ENCODE results near the gene CCNY.
A peak's percentile ranks its signal among the peaks of the same experiment; 100 is the strongest.
"Not testable (repeated sequence)": the region's sequence is repeated elsewhere in the genome, so short reads cannot be mapped to it uniquely, and the experiment has no call there.

Gene CCNY

DNA sequence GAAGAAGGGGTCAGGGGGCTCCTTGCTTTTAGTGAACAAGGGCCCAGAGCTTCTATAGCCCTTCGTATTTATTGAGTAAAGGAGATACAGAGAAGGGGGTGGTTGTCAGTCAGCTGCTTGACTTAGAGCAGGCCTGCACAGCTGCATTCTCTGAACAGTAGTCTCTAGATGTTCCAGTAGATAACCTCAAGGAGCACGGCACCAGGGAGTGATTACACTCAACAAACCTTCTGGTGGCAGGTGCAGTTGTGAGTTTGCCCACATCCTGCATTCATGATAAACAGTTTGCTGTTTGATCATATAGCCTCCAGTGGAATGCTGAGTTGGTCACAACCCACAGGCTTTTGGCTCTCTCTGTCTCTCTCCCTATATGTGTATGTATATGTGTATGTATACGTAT lies 198.8 kb downstream of the CCNY start:
- no peak for DNase-seq

DNA sequence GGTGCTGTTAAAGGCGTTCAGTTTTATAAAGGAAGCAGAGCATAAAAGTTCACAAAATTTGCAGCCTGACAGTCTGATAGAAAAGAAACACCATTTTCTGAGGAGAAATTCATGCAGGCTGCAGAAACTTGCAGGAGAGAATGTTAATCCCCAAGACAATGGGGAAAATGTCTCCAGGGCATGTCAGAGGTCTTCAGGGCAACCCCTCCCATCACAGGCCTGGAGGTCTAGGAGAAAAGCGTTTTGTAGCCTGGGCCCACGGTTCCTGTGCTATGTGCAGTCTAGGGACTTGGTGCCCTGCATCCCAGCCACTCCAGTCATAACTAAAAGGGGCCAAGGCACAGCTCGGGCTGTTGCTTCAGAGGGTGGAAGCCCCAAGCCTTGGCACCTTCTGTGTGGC lies 200.5 kb downstream of the CCNY start:
- DNase-seq = no peak

DNA sequence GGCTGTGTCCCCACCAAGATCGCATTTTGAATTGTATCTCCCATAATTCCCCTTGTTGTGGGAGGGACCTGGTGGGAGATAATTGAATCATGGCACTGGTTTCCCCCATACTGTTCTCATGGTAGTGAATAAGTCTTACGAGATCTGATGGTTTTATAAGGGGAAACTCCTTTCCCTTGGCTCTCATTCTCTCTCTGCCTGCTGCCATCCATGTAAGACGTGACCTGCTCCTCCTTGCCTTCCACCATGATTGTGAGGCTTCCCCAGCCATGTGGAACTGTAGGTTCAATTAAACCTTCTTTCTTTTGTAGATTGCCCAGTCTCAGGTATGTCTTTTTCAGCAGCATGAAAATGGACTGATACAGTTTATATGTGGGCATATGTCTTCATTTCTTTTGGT lies 201.6 kb downstream of the CCNY start:
- not testable (repeated sequence) for DNase-seq

DNA sequence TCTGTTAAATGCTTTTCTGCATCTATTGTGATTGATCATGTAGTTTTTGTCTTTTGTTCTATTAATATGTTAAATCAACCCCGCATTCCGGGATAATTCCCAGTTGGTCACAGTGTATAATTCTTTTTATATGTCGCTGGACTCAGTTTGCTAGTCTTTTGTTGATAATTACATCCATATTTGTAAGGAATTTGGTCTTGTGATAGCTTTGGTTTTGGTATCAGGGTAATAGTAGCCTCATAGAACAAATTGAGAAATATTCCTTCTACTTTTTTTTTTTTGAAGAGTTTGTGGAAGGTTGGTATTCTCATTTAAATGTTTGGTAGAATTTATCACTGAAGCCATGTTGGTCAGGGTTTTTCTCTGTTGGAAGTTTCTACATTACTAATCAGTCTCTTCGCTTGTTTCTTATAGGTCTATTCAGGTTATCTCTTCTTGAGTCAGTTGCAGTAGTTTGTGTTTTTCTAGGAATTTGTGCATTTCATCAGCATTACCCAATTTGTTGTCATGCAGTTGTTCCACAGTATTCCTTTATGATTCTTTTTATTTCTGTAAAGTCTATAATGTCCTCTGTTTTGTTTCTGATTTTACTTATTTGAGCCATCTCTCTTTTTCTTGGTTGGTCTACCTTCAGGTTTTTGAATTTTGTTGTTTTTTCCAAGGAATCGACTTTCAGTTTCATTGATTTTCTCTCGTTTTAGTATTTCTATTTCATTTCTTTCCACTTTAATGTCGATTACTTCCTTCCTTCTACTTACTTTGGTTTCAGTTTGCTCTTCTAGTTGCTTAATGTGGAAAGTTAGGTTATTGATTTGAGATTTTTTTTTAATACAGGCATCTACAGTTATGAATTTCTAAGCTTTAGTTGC lies 204.2 kb downstream of the CCNY start:
- DNase-seq = no peak

DNA sequence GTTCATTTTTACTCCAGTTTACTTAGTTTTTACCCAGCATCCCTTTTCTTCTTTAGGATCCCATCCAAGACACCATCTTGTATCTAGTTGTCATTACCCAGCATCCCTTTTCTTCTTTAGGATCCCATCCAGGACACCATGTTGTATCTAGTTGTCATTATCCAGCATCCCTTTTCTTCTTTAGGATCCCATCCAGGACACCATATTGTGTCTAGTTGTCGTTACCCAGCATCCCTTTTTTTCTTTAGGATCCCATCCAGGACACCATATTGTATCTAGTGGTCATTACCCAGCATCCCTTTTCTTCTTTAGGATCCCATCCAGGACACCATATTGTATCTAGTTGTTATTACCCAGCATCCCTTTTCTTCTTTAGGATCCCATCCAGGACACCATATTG lies 205.4 kb downstream of the CCNY start:
- DNase-seq = no peak

DNA sequence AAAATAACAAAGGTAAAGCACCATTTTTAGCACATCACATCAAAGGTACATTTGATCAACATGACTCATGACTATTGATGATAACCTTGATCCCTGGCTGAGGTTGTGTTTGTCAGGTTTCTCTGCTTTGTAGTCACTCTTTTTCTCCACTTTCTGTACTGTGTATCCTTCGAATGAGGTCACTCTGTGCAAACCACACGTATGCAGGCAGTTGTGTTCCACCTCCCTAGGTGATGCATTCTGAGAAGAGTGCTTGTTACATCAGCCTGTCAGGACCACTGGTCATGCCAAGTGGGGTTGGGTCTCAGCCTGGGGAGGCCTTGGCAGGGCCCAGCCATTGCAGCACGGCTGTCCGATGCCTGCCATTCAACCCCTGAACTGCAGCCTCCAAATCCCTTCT lies 206.0 kb downstream of the CCNY start:
- no peak for DNase-seq

DNA sequence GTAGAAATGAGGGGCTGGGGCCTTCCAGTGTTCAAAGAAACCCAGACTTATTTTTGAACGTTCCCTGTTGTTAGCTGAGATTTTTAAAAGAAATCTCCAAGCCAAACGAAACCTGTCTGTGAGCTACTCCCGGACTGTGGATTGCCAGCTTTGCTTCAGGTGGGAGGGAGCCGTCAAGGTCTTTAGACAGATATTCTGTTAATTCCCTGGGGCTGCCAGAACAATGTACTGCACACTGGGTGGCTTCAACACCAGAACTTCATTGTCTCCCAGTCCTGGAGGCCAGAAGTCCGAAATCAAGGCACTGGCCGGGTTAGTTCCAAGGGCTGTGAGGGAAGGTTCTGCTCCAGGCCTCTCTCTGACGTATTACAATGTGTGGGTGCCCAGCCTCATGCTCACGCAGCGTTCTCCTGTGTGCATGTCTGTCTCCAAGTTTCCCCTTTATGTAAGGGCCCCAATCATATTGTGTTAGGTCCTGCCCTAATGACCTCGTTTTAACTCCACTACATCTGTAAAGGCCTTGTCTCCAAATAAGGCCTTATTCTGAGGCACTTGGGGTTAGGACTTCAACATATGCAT lies 208.9 kb downstream of the CCNY start:
- no peak for DNase-seq

DNA sequence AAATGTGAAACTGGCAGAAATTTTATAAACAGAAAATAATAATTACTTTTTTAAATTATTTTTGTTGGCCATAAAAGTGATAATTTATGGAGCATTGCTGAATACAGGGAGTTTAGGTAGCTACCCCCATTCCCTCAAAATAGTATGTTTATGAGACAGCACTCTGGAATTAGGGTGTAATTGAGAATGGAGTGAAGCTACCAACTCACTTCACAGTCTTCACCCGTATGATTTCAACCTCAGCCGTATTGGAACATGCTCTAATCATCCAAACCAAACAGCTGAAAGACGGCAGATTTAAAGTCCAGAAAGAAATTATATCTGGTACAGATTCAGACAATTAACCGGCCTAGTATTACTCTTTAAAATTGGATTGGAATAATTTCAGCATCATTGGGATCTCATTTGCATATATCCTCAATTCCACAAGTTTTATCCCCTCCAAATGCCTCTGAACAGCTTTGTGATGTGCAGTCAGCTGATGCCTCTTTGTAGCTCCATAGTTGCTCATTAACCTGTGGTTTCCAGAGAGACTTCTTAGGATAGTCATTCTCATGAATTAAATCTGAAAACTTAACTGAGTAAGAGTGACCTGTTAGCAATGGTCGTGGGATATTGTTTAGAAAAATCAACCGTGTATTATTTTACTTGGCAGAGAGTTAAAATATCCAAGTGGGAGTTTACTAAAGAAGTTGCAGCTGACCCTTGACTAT lies 209.7 kb downstream of the CCNY start:
- DNase-seq = no peak

DNA sequence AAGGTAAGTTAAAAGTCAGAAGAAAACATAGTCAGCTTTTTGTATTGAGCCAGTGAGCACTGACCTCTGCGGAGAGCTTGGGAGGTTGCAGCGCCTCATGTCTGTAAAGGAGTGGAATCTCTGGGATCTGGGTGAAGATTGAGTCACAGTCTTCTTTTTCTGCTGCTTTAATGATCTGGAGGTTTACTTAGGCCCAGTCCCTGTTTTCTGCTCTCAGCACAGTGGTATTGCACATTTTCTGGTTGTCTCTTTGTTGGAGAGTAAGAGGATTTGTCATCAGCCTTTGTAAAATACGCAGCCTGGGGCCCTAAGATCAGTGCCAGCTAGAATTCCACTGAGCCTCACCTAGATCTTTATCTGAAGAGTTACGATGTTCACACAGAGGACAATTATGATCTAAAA lies 210.5 kb downstream of the CCNY start:
- no peak for DNase-seq

DNA sequence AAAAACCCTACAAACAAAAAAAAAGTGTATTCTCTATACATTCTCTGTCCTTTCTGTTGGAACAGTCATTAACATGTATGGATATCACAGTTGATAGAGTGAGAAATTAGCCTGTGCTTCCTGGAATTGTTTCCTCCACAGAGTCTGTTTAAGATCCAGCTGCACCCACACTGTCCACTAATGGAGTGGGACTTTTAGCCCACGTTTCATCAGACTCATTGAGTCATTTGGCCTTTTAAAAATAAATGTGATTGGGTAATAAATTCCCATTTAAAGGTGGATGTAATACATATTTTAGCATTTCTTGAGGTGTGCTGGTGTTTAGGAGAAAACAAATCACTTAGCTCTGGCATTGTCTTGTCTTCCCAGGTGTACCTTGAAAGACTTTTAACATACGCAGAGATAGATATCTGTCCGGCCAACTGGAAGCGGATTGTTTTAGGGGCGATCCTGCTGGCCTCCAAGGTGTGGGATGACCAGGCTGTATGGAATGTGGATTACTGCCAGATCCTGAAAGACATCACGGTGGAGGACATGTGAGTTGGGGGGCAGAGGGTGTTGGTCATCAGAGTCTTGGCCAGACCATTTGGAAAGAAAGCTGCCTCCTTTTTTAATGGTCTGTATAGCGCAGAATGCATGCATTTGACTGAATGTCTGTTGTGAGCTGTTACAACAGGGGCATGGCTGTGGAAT lies 216.5 kb downstream of the CCNY start:
- DNase-seq = no peak

DNA sequence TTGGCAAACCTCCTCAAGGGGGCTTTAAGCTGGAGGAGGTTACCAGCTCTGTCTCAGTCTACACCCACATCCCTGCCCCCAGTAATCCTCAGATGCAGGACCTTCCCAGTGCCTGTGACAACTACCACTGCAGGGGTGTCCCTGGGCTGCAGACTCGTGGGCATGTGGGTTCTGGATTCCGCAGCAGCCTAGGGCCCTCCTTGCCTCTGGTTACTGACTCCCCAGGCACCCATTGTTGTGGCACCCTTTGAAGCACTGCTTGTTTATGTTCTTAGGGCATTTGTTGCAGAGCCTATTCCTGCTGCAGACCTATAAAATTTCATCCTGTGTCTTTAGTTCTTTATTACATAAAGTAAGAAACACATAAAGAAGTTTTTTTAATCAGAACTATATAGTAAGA lies 217.7 kb downstream of the CCNY start:
- no peak for DNase-seq

DNA sequence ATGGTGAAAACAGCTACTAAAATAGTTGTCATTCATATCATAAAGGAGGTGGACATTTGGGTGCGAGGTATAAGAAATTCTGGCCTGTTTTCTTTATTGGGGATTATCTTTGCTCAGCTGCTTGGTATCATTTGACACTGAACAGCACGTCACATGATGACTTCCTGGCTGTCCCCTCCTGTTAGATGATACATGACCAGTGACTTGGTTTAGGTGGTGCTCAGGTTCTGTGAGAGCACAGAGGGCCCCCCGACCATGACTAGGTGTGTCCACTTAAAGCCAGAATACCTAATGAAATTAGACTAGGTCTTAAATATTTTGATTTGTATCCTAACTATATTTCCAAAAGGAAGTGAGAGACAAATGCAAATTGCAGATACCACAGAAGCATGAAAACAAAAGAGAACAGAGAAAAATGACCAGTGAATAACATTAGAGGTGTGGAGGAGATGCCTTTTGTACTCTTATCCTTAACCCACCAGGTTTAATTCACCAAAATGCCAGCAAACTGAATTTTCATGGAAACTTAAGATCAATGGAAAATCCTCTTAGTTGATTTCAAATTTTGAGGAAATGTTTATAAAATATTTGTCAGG lies 218.2 kb downstream of the CCNY start:
- DNase-seq = no peak

DNA sequence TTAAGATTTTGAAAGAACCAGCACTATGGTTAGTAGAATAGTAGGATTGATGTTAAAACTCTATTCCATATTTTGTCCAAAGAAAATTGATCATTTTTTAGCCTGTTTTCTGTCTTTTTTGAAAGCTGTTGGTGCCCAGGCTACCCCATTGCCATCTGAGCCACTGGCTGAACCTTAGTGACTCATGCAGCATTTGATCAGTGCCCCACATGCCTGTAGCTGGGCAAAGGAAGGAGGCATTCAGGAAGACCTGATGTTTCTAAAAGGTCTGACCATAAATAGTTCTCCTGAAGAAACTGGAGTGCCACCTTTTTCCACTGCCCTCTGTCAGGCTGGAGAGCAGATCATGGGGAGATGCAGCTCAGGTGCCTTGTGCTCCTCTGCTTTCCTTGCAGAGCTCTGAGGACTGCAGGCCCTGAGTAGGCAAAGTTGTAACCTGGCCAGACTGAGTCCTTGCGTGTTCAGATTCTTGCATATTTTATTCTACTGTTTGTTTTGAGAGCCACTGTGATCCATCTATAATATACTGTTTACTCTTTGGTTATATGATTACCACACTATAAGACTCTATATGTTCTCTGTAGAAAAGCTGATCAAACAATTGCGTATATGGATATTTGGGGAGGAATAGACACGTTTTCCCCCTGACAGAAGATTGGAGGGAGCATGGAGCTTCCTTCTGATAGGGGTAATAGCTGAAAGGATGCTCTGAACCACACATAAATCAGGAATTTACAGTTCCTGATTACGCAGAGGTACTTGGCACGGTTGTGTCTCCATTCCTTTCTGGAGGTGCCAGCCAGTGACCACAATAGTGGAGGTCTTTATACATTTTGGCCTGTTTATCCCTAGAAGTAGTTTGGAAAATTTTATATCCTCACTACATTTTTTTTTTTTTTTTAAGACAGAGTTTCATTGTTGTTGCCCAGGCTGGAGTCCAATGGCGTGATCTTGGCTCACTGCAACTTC lies 219.9 kb downstream of the CCNY start:
- no peak for DNase-seq

DNA sequence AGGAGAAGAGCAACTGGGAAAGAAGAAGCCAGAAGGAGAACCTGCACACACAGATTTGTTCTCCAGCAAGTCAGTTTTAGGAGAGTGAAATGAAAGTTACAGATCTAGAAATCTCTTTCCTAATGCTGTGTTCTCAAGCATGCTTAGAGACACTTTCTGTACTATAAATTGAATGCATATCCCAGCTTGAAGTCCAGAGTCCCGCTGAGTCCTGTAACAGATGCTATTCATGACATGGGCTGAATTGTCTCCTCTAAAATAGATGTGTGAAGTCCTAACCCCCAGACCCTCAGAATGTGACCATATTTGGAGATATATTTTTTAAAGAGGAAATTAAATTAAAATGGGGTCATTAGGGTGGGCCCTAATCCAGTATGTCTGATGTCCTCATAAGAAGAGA lies 222.0 kb downstream of the CCNY start:
- DNase-seq = no peak

DNA sequence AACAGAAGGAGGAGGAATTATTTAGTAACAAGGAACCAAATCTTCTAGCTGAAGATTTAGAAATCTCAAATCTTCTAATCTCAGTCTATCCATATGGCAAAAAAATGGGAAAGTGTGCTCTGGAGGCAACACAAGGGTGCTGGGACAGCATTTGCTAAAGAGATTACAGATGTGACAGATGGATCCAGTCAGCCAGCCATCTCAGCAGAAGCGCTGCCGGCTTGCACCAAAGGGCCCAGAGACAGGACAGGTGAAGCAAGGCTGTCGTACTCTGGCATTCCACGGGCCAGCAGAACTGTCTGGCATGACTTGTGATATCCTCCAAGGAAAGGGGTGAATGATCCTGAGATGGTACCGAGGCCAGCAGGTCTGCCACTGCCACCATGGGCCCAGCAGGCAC lies 223.1 kb downstream of the CCNY start:
- no peak for DNase-seq

DNA sequence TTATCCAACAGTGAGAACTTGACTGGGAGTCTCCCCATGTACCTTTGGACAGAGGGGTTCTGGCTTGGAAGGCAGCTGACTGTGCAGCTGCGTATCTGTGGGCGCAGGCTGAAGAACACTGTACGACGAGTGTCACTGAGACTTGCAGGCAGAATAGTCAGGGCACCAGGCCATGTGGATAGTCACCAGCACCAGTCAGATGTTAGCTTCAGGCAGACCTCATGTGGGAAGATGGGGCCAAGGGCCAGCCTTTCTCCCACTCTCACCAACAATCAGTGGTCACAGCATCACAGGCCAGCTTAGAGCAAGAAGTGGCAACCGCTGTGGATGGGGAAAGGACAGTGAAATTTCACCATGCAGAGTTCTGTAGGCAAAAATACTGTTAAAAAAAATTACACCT lies 225.4 kb downstream of the CCNY start:
- DNase-seq = no peak

DNA sequence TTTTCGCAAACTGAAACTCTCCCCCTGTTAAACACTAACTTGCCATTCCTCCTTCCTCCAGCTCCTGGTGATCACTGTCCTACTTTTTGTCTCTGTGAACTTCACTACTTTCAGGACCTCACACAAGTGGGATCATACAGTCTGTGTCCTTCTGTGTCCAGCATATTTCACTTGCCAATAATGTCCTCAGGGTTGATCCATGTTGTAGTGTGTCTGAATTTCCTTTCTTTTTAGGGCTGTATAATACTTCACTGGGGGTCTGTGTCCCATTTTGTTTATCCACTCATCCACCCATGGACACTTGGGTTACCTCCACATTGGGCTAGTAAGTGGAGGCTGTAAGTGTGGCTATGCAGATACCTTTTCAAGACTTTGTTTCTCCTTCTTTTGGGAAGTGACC lies 226.1 kb downstream of the CCNY start:
- no peak for DNase-seq

DNA sequence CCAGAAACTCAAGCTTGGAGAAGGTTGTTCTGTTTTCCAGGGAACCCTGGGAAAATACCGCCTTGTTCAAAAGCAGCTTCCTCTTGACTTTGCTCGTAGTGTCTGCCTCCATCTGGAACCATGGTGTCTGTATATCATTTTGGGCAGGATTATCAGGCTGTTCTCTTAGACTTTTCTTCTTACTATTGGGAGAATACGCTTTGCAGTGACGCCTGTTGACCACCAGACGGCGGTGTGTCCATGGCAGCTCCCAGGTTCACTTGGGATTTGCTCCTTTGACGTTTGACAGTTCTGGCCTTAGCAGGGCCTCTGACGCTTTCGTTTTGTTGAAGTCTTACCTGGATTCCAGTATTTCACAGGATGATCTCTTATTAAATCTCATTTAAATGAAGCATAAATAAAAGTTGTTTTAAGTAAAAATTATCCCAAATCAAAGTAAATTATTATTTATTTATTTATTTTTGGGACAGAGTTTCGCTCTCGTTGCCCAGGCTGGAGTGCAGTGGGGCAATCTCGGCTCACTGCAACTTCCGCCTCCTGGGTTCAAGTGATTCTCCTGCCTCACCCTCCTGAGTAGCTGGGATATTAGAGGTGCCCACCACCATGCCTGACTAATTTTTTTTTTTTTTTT lies 227.1 kb downstream of the CCNY start:
- DNase-seq = peak; percentile 2

DNA sequence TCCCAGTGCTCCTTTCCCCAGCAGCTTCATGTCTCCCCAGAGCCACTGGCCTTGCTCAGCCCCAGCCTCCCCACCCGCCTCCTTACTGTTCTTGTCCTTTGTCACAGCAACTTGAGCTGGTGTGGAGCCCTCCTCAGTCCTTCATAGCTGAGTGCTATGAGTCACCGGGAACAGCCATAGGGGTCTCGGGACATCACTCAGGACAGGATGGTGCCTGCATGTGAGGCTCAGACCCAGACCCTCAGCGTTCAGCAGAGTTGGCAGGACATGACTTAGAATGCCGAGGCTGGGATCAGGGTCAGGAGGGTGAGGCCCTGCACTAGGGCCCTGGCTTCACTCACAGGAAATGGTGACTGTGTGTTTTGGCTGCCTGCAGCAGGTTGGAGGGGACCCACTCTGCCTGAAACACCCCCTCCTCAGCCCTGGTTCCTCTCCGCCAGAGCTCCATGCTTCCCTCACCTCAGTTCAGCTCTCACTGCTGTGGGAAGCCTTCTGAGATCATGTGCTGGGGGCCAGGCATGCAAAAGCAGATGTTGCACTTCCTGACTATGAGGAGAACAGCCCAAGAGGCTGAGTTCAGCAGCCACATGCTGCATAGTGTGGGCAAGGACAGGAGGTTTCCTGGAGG lies 228.1 kb downstream of the CCNY start:
- DNase-seq = no peak

DNA sequence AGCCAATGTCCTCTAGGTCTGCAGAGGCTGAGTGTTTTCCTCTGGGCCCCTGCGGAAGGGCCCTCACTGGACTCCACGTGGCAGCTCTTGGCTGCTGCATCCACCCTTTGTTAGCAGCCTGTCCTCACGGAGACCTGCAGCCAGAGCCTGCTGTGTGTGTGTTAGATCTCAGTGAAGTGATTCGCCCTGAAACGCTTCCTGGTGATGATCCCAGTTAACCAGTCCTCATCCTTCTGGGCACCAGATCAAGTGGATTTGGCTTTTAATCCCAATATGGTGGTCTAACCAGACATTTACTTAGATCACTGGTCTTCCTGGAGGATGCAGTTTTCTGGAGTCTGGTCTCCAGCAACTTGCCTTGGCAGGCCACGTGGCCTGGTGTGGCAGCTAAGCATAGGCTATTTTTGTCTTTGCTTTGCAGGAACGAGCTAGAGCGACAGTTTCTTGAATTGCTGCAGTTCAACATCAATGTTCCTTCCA lies 229.3 kb downstream of the CCNY start:
- DNase-seq = no peak

DNA sequence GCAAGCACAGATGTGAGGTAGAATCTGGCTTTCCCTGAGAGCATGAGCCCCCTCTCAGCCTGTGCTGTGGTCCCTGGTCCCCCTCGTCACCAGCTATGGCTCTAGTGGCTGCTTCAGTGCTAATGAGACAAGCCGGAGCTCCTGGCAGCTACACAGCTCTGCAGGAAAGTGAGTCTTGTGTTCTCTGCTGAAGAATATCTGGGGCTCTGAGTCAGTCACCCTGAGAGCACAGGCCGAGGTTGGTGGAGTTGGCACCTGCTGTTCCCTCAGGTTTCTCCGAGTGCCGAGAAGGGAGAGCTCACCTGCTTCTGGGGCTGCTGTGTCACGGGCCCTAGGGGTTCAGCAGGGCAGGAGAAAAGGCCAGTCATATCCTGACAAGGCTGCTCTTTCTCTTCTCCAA lies 231.6 kb downstream of the CCNY start:
- DNase-seq = no peak

All from NK-92 treated with Interleukin-12 subunit alpha and Interleukin-12 subunit beta, amount 100 ng/mL, for 24 hours (cell line).